IMR-90 (cell line): ENCODE measurements around the gene TNRC18. TPM values are rescaled to one million over a fixed set of nuclear protein-coding genes. Genes with fewer than 3 reads are reported as not detected.

Experiments
- ATAC-seq: fragments of 200-7000 bp; cut with Tn5 transposase; 2 replicates; pipeline ENCODE4 v1.9.1; 2020; ENCODE audit warnings: low read depth, mild to moderate bottlenecking, moderate library complexity
- BruUV-seq: library from RNA; stranded (reverse); fragments of 400-500 nt; replicated peaks from 2 replicates; lab custom pipeline; 2021; lab: Mats Ljungman, UMichigan
- CTCF ChIA-PET: fragments of 300-600 bp; formaldehyde crosslinking; extraction: SDS; loops from one replicate; lab custom pipeline; 2021; ENCODE audit warnings: antibody characterized with exemption; lab: Yijun Ruan, JAX
- POLR2A ChIA-PET: fragments of 300-600 bp; sonication (Branson Sonifier 250); formaldehyde crosslinking; loops from one replicate; lab custom pipeline; 2022; ENCODE audit warnings: antibody characterized with exemption; ENCODE audit not compliant: unreplicated experiment; lab: Charles Lee
- DNase-seq: peaks from one replicate; pipeline ENCODE4 v3.0.0; 2013
- H2AFZ ChIP-seq: replicated peaks from 2 replicates; pipeline ENCODE3; 2013; ENCODE audit warnings: low read length, mild to moderate bottlenecking; ENCODE audit not compliant: poor library complexity
- H2AK5ac ChIP-seq: 2 replicates; pipeline ENCODE4 v1.6.1; 2013; ENCODE audit warnings: low read depth, low read length, inconsistent platforms
- H2AK9ac ChIP-seq: replicated peaks from 2 replicates; pipeline ENCODE3; 2013; ENCODE audit warnings: mild to moderate bottlenecking, low read depth, low read length, moderate library complexity; ENCODE audit not compliant: poor library complexity
- H2BK120ac ChIP-seq: 2 replicates; pipeline ENCODE4 v1.6.1; 2013; ENCODE audit warnings: low read depth, low read length, inconsistent platforms
- H2BK15ac ChIP-seq: 3 replicates; pipeline ENCODE4 v1.6.1; 2013; ENCODE audit warnings: low read depth, low read length, inconsistent platforms
- H2BK20ac ChIP-seq: 2 replicates; pipeline ENCODE4 v1.6.1; 2013; ENCODE audit warnings: low read depth, mild to moderate bottlenecking, inconsistent platforms, low read length, moderate library complexity
- H2BK5ac ChIP-seq: 2 replicates; pipeline ENCODE4 v1.6.1; 2013; ENCODE audit warnings: mild to moderate bottlenecking, low read depth, low read length, inconsistent platforms; ENCODE audit not compliant: poor library complexity, severe bottlenecking
- H3K14ac ChIP-seq: replicated peaks from 2 replicates; pipeline ENCODE4 v1.6.1; 2013; ENCODE audit warnings: low read depth, low read length, inconsistent platforms
- H3K18ac ChIP-seq: 2 replicates; pipeline ENCODE4 v1.6.1; 2013; ENCODE audit warnings: low read depth, low read length, control low read depth
- H3K23ac ChIP-seq: 2 replicates; pipeline ENCODE4 v1.6.1; 2013; ENCODE audit warnings: low read depth, low read length, inconsistent platforms
- H3K27ac ChIP-seq: 2 replicates; pipeline ENCODE4 v1.5.1; 2013; ENCODE audit warnings: mild to moderate bottlenecking, control low read depth, low read length; ENCODE audit not compliant: insufficient read depth
- H3K27me3 ChIP-seq: 2 replicates; pipeline ENCODE4 v1.6.1; 2013; ENCODE audit warnings: low read length; ENCODE audit not compliant: control insufficient read depth, insufficient read depth
- H3K36me3 ChIP-seq: 2 replicates; pipeline ENCODE4 v1.6.1; 2013; ENCODE audit warnings: low read length, mixed read lengths; ENCODE audit not compliant: control insufficient read depth, insufficient read depth
- H3K4ac ChIP-seq: 2 replicates; pipeline ENCODE4 v1.6.1; 2013; ENCODE audit warnings: low read depth, low read length, inconsistent platforms
- H3K4me1 ChIP-seq: 2 replicates; pipeline ENCODE4 v1.6.1; 2013; ENCODE audit warnings: low read length, mixed read lengths; ENCODE audit not compliant: control insufficient read depth, insufficient read depth
- H3K4me2 ChIP-seq: 2 replicates; pipeline ENCODE4 v1.6.1; 2013; ENCODE audit warnings: low read depth, mild to moderate bottlenecking, control low read depth, low read length, moderate library complexity
- H3K4me3 ChIP-seq: 2 replicates; pipeline ENCODE4 v1.5.1; 2013; ENCODE audit warnings: low read depth, mild to moderate bottlenecking, control low read depth, low read length, moderate library complexity; ENCODE audit not compliant: insufficient read depth
- H3K56ac ChIP-seq: 2 replicates; pipeline ENCODE4 v1.6.1; 2013; ENCODE audit warnings: low read length, inconsistent platforms; ENCODE audit not compliant: insufficient read depth; ENCODE audit errors: extremely low read depth
- H3K79me1 ChIP-seq, 2 experiments: 2 replicates each; pipeline ENCODE4 v1.6.1; 2013; ENCODE audit warnings: low read length in 2 of 2, inconsistent platforms in 1 of 2, low read depth in 1 of 2
- H3K9ac ChIP-seq: 2 replicates; pipeline ENCODE4 v1.6.1; 2013; ENCODE audit warnings: low read depth, low read length, control low read depth
- H3K9me1 ChIP-seq: 2 replicates; pipeline ENCODE4 v1.6.1; 2013; ENCODE audit warnings: low read length, inconsistent platforms; ENCODE audit not compliant: insufficient read depth
- H3K9me3 ChIP-seq: 2 replicates; pipeline ENCODE4 v1.6.1; 2013; ENCODE audit warnings: low read length; ENCODE audit not compliant: control insufficient read depth, insufficient read depth
- H4K20me1 ChIP-seq: 2 replicates; pipeline ENCODE4 v1.6.1; 2013; ENCODE audit warnings: low read length, inconsistent platforms; ENCODE audit not compliant: insufficient read depth
- H4K5ac ChIP-seq: 2 replicates; pipeline ENCODE4 v1.6.1; 2013; ENCODE audit warnings: mild to moderate bottlenecking, low read depth, low read length, control low read depth
- H4K8ac ChIP-seq, 2 experiments: 2 replicates each; pipeline ENCODE4 v1.6.1; 2013; ENCODE audit warnings: low read depth in 2 of 2, low read length in 2 of 2, control low read depth in 1 of 2, inconsistent platforms in 1 of 2
- H4K91ac ChIP-seq: 2 replicates; pipeline ENCODE4 v1.6.1; 2013; ENCODE audit warnings: low read depth, low read length, inconsistent platforms; ENCODE audit not compliant: insufficient read depth
- MAFK ChIP-seq: IDR thresholded peaks from 2 replicates; pipeline ENCODE4 v1.6.1; 2012; ENCODE audit warnings: low read depth, low read length, improper control_type of control experiment
- MAZ ChIP-seq: IDR thresholded peaks from 2 replicates; pipeline ENCODE4 v1.6.1; 2012; ENCODE audit warnings: low read depth, mild to moderate bottlenecking, low read length, improper control_type of control experiment, moderate library complexity, borderline replicate concordance
- WGBS, 2 experiments: methylation state at CpG; one replicate each; pipeline versions ENCODE4 v1.1.5 to v1.1.7; 2013; ENCODE audit warnings: missing lambda C conversion rate in 2 of 2; ENCODE audit not compliant: insufficient read length in 1 of 2; ENCODE audit errors: extremely low coverage in 2 of 2; 5-methylcytosine and 5-hydroxymethylcytosine counted together
- dilution Hi-C: fragments of 300-500 bp; cut with HindIII; formaldehyde crosslinking; loops from one replicate; pipeline ENCODE4 v1.14.3; 2018; ENCODE audit warnings: low sequenced_read_pairs; ENCODE audit not compliant: unreplicated experiment
- in situ Hi-C: fragments of 300-500 bp; cut with MboI; formaldehyde crosslinking; loops from 3 replicates; pipeline ENCODE4 v1.14.3; 2019; ENCODE audit warnings: low sequenced_read_pairs, inconsistent platforms, mixed read lengths
- intact Hi-C: fragments of 100-400 bp; cut with micrococcal nuclease; formaldehyde crosslinking; loops from 2 replicates; pipeline ENCODE4 v1.10.0; 2022
- polyA plus RNA-seq, 3 experiments: library from polyadenylated mRNA; depleted of rRNA; stranded (reverse); fragments of >200 nt; gene quantifications; 2 replicates each; pipeline ENCODE4 v1.2.3, GENCODE V29; 2012; ENCODE audit warnings: low replicate concordance in 1 of 3
- total RNA-seq: library from RNA; depleted of rRNA; stranded (reverse); fragments of >200 nt; gene quantifications from 2 replicates; pipeline ENCODE4 v1.2.3, GENCODE V29; 2012

TNRC18 gene
- total and polyA plus RNA-seq, 2 of the 4 experiments (the other 2 are of a cell fraction): 4.7 to 29.6 TPM

GRCh38 chr7:5300366-5300765 lies 123.3 kb downstream of the TNRC18 start:
- Histone ChIP-seq H3K56ac (no peak overlapping the region), H3K79me1 (no peaks in the 10 kb centered on the region), H3K14ac (no peak overlapping the region), H3K27me3 (no peaks in the 10 kb centered on the region), H2AK9ac (no peak overlapping the region), H3K4me2 (no peak overlapping the region), H3K27ac (no peak overlapping the region), H4K5ac (no peak overlapping the region), H3K4me3 (no peak overlapping the region), H3K36me3 (peaks cover 8% of the 10 kb centered on the region; the same call in 1 of the 2 replicates), H3K9me3 (no peaks in the 10 kb centered on the region), H3K23ac (no peak overlapping the region), H4K8ac (no peak overlapping the region), H3K18ac (no peak overlapping the region), H2AK5ac (no peak overlapping the region), H3K4ac (no peak overlapping the region), H2BK20ac (no peak overlapping the region), H3K9me1 (no peaks in the 10 kb centered on the region), H2BK5ac (no peak overlapping the region), H2BK120ac (no peak overlapping the region), H4K91ac (no peak overlapping the region), H3K4me1 (no peaks in the 10 kb centered on the region), H2AFZ (no peak overlapping the region), H4K20me1 (no peaks in the 10 kb centered on the region), H2BK15ac (no peak overlapping the region), H3K9ac (no peak overlapping the region)
- ATAC-seq (no peak), DNase-seq (no peak)
- WGBS, 2 experiments: 96% methylated on average over 5 of the region's 24 CpGs; no CpG with 5 or more reads in 1 of the 2 experiments
- CTCF ChIA-PET: no interaction called here
- dilution Hi-C loops: no loop called here
- in situ Hi-C loops: no loop called here
- intact Hi-C loops: no loop called here
- TF ChIP-seq MAFK (no peak), MAZ (no peak)
- no TSS peak for BruUV-seq
- POLR2A ChIA-PET: no interaction called here
